ENCODE data around the gene DDR1. TPM values are rescaled to one million over a fixed set of nuclear protein-coding genes. Genes with fewer than 3 reads are reported as not detected.

The DDR1 gene
- total and polyA plus RNA-seq, 12 donors = 7.3 to 49.2 (median 23.3) TPM

DNA sequence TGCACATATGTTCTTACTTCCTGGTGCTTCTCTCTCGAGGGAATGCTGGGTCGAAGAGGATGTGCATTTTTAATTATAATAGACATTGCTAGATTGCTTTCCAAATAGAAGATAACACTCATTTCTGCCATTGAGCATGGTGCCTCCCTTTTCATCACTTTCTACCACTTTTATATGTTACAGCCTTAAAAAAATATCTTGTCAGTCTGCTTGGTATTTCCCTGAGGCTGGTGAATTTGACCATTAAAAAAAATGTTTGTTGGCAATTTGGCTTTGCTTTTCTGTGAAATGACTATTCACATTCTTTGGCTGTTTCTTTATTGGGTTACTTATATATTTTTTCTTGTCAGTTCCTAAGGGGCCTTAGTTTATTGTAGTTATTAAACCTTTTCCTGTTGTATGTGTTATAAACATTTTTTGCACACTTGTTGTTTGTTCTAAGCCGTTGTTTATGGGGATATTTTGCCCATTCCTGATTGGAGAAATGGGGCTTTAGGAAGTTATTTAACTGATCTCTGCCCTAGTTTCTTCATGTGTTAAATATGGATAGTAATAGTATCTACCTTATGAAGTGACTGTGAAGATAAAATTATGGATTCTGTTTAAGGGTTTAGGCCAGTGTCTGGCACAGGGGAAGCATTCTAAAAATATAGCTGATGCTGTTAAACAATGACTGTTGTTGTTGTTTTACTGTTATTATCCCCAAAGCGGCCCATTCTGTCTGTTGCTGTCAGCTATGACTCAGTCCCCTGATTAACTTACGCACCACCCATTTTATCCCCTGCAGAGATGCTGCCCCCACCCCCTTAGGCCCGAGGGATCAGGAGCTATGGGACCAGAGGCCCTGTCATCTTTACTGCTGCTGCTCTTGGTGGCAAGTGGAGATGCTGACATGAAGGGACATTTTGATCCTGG, 3.8 kb downstream of the DDR1 start:
- 72 to 74% methylated on average over 6 of the region's 6 CpGs for WGBS, 2 donors
- peaks cover 9 to 53% (median 28%) of the 10 kb centered on the region in 9 donors for H3K4me1 ChIP-seq
- H3K36me3 ChIP-seq = peaks cover 0 to 41% (median 5%) of the 10 kb centered on the region in 9 donors
- ATAC-seq (no peak), DNase-seq (no peak)
- no peak overlapping the region for H3K27ac ChIP-seq
- peaks cover 0 to 22% (median 0%) of the 10 kb centered on the region in 7 donors for H3K27me3 ChIP-seq
- H3K4me3 ChIP-seq = no peak overlapping the region
- TF ChIP-seq, protein P1, sequence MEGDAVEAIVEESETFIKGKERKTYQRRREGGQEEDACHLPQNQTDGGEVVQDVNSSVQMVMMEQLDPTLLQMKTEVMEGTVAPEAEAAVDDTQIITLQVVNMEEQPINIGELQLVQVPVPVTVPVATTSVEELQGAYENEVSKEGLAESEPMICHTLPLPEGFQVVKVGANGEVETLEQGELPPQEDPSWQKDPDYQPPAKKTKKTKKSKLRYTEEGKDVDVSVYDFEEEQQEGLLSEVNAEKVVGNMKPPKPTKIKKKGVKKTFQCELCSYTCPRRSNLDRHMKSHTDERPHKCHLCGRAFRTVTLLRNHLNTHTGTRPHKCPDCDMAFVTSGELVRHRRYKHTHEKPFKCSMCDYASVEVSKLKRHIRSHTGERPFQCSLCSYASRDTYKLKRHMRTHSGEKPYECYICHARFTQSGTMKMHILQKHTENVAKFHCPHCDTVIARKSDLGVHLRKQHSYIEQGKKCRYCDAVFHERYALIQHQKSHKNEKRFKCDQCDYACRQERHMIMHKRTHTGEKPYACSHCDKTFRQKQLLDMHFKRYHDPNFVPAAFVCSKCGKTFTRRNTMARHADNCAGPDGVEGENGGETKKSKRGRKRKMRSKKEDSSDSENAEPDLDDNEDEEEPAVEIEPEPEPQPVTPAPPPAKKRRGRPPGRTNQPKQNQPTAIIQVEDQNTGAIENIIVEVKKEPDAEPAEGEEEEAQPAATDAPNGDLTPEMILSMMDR (IDR thresholded peaks at IDR 0.05) = no peak
- intact Hi-C loops (cut with DNase I) = loop anchor here in 3 of 10 donors (5.0 to 10.0 kb wide), 3 partner anchors 146 to 203 kb away; partner anchors contain the start of genes FLOT1 (in 1 of the 3), IER3 (in 1 of the 3) and PPP1R18 (in 1 of the 3)
- no peaks in the 10 kb centered on the region for H3K9me3 ChIP-seq

DNA sequence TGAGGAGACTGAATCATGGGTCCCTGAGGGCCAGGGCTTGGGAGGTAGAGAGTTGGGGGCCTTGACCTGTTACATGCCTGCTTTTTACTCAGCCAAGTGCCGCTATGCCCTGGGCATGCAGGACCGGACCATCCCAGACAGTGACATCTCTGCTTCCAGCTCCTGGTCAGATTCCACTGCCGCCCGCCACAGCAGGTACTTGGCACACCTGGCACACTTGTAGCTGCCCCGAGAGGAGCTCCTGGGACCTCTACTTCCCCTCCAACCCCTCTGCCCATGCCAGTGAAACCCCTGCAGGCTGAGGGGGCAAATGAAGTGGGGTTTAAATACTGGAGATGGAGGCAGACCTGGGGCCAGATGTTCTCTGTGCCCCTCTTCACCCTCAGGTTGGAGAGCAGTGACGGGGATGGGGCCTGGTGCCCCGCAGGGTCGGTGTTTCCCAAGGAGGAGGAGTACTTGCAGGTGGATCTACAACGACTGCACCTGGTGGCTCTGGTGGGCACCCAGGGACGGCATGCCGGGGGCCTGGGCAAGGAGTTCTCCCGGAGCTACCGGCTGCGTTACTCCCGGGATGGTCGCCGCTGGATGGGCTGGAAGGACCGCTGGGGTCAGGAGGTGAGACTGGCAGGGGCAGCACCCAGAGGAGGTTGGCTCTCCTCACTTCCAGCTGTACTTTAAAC, 4.6 kb downstream of the DDR1 start:
- WGBS, 2 donors = 94 to 97% methylated on average over 18 of the region's 18 CpGs
- intact Hi-C loops (cut with DNase I) = loop anchor here in 3 of 10 donors (5.0 to 10.0 kb wide), 3 partner anchors 147 to 204 kb away; partner anchors contain the start of genes FLOT1 (in 1 of the 3), IER3 (in 1 of the 3) and PPP1R18 (in 1 of the 3)
- H3K36me3 ChIP-seq = peaks cover 0 to 49% (median 5%) of the 10 kb centered on the region in 9 donors

DNA sequence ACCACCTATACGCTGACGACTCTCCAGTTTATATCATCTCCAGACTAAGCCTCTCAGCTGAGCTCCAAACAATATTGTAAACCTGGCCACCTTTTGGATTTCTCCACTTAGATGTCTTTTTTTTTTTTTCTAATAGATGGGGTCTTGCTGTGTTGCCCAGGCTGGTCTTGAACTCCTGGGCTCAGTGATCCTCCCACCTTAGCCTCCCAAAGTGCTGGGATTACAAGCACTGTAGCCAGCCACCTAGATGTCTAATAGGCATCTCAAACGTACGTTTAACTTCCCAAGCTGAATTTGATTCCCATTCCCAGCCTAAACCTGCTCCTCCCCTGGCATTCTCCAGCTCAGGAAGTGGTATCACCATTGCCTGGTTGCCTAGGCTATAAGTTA, 5.2 kb downstream of the DDR1 start:
- H3K27ac ChIP-seq = no peak overlapping the region
- WGBS, 2 donors = 76 to 97% methylated on average over 4 of the region's 4 CpGs
- ATAC-seq (no peak), DNase-seq (no peak)
- H3K36me3 ChIP-seq = peaks cover 0 to 54% (median 10%) of the 10 kb centered on the region in 9 donors
- H3K4me1 ChIP-seq = peaks cover 9 to 45% (median 22%) of the 10 kb centered on the region in 9 donors
- intact Hi-C loops (cut with DNase I) = loop anchor here in 3 of 10 donors (5.0 to 10.0 kb wide), 3 partner anchors 147 to 205 kb away; partner anchors contain the start of genes FLOT1 (in 1 of the 3), IER3 (in 1 of the 3) and PPP1R18 (in 1 of the 3)
- peaks cover 0 to 13% (median 0%) of the 10 kb centered on the region in 7 donors for H3K27me3 ChIP-seq
- TF ChIP-seq, protein P1 (IDR thresholded peaks at IDR 0.05) = no peak
- H3K9me3 ChIP-seq = no peaks in the 10 kb centered on the region
- H3K4me3 ChIP-seq = no peak overlapping the region

More for the DNA sequence above, 4.6 kb downstream of the DDR1 start:
- ATAC-seq = no peak
- Histone ChIP-seq H3K27ac (no peak overlapping the region), H3K4me3 (no peak overlapping the region), H3K4me1 (peaks cover 9 to 45% (median 22%) of the 10 kb centered on the region in 9 donors), H3K9me3 (no peaks in the 10 kb centered on the region), H3K27me3 (peaks cover 0 to 17% (median 0%) of the 10 kb centered on the region in 7 donors)
- no peak for DNase-seq
- TF ChIP-seq, protein P1 (IDR thresholded peaks at IDR 0.05) = no peak

All from heart right ventricle (tissue), 16 donors.